SIG-M5 treated with dmso at 0.1 percent for 504 hours (cell line): ENCODE measurements around the gene CTIF.

Experiments used
- DNase-seq: peaks from one replicate; lab custom pipeline; 2025; ENCODE audit not compliant: unreplicated experiment; lab: John Stamatoyannopoulos, UW

Gene CTIF

DNA sequence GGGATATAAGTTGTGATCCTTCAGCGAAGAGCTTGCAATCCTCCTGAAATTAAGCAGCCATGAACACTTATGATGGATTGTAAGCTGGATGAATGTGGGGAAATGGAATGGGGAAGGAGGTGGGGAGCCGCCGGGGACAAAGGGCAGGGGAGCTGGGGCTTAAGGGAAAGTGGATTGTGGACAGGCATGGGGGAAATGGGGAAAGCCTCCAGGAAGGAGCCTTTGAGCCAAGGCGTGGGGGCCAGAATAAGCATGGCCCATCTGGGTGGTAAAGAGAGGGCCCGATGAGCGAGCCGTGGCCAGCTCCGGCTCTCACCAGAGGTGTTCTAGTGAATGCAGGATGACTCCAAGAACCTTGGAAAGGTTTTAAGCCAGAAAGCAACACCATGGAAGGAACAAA, 288.0 kb downstream of the CTIF start:
- no peak for DNase-seq

DNA sequence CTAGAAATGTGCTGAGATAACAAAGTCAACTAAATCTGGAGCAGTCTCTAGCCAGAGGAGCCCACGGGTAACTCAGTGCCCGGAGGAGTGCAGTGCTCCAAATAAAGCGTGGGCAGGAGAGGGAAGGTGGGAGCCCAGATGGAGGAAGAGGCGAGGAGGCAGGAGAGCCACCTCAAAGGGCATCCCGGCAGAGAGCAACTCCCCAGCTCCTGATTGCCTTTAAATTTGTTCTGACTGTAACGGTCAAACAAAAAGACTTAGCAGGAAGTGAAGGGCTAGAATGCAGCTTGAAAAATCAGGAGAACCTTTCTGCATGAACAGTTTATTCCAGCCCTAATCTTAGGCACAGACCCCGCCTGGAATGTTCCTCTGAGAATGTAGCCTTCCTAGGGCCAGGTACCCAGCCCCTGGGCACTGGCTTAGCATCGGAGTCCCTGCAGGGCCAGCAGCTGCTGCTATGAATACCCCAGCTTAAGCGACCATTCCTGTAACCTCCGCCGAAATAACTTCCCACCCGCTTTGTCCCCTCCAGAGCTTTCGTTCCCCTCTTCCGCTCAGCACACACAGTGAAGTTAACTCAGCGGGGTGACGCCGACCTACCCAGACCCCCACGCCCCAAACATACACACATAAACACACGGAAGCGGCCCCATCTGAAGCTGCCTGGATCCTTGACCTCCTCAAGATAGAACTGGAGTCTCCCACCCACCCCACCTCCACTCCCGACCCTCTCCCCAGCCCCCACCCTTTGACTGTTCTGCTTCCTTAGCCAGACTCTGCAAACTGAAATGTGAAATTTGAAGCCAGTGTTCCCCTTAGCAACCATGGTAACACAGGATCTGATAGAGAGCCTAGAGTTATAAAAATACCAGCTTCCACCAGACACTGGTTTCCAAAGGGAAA, 288.7 kb downstream of the CTIF start:
- DNase-seq, result no peak

DNA sequence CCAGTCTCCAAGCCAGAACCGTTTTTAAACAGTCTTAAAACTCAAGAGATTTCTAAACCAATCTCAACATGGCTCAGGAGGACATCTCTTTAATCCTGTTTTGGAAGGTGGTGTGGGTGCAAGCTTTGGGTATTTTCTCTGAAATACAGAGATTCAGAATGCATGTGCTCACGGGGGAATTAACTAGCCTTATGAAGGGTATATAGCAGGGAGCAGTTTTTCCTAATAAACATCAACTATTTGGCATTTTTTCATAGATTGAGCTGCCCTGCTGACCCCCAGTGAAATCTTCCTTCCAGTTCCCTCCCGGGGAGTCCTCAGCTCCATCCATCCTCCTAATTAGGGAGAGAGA, 289.3 kb downstream of the CTIF start:
- DNase-seq, result no peak

DNA sequence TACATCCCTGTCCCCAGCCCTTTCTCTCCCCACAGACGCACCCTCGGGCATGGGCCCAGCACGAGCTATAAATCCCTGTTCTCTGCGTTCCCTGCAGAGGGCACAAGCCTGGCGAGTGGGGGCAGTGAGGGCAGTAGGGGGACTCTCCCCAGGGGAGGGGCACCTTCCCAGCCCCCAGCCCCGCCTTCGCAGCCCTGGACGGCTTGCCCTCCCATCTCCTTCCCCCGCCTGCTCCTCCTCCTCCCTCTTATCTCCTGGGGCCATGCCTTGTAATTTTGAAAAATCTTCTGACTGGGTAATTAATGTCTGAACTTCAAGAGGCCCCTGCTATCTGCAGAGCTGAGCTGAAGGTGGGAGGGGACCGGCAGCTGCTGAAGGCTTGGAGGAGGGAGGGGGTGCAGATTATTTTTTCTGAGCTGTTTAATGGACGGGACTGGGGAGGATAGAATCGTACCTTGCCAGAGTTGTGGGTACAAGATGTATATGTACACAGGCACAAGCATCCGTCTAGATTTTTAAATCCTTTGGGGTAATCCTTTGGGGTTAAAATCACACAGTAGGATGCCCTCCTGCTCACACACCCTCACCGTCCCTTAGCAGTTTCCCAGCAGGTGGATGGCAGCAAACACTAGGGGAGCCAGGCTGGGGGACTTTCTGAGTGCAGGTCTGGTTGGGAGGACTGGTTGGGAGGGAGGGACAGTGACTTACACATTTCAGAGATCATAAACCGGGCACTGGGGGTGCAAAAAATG, 290.0 kb downstream of the CTIF start:
- DNase-seq, result no peak

DNA sequence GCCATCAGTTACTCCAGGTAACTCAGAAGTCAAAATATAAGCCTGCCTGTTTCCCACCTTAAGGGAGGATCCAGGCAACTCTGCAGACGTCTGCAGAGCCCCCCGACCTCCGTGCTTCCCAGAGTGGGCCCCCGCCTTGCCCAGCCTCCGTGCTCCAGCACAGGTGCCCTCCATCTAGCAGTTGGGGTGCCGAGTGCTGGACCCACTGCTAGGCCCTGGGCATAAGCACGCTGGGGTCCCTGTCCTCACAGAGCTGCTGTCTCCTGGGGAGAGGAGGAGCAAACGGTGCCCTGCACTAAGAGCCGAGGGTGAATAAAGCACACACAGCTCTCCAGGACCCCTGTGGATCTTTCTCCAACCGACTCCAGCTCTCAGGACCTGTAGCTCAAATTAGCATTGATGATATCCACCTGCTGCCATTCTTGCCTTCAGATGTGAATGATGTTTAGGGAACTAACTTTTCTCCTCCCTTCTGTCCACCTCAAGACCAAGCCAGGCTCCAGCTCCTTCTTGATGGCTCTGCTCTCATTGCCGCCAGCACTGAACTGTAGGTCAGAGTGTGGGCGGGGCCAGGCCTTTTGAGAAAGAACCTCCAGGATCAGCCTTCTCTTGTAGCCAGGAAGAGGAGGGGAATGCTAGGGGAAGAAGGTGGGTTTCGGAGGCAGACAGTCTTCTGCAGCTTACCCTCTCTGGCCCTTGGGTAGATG, 290.8 kb downstream of the CTIF start:
- DNase-seq, result no peak

DNA sequence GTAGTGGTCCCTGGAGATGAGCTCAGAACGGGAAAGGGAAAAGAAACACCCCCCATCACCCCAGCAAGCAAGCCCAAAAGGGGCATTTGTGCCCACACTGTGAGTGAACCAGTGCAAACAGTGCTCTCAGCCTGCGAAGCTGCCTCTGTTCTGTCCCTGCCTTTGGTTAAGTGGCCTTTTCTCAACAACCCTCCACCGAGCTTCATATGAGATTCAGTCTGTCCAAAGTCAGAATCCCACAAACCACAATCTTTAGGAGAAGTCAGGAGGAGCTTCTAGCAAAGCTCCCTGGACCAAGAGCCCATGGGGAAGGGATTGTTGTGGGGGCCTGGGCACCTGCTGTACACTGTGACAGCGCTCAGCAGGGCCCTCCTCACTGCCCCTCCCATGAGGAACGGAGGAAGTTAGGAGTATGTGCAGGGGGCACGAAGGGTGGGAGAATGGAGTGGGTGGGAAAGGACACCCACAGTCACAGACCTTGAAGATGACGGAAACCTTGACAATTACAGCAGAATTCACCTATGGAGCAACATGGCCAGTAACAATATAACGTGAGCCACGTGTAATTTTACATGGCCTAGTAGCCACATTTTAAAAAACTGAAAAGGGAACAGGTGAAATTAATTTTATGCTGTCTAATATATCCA, 292.4 kb downstream of the CTIF start:
- no peak for DNase-seq

DNA sequence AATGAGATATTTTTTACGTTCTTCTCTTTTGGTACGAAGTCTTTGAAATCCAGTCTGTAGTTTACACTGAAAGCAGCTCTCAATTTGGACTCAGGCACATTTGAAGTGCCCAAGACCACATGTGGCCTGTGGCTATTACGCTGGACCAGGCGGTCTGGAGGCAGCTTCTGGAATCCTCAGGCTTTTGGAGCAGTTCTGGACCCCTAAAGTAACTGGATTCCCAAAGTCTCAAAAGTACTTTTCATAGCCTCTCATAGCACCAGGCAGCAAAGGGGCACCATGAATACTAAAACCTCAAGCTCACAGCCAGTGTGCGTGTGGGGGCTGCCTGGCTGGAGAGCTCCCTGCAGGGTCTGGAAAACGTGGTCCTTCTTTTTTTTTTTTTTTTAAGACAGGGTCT, 293.0 kb downstream of the CTIF start:
- no peak for DNase-seq

DNA sequence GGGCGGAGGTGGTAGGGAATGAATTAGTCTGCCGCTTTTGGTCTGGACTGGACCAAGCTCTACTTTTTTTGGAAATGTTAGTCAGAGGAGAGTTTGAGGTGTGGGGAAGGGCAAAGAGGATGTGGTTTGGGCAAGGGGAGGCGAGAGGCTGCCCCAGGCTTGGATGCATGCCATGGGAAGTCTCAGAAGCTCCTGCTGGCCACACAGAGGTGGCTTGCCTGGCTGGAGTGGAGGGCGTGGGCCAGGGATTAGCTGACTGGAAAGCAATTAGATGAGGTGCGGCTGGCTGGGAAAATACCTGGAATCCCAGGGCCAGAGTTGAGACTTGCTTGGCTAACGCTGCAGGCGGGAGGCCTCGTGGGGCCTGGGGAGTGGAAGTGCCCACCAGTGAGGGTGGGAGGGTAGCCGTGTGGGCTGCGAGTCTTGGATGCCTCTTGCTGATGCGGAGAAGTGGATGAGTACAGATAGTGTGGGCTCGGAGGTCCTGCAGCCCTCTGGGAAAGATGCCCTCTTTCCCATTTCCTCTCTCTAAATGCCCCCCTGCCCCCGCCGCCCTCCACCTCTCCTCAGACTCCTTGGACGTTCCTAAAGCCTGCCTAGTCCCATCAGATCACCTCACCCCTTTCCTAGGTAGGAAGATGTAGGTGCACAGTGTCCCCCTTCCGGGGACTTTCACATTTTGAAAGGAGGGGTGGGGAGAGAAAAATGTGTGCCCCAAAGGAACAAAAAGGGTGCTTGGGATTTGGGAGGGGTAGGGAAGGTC, 294.3 kb downstream of the CTIF start:
- no peak for DNase-seq

DNA sequence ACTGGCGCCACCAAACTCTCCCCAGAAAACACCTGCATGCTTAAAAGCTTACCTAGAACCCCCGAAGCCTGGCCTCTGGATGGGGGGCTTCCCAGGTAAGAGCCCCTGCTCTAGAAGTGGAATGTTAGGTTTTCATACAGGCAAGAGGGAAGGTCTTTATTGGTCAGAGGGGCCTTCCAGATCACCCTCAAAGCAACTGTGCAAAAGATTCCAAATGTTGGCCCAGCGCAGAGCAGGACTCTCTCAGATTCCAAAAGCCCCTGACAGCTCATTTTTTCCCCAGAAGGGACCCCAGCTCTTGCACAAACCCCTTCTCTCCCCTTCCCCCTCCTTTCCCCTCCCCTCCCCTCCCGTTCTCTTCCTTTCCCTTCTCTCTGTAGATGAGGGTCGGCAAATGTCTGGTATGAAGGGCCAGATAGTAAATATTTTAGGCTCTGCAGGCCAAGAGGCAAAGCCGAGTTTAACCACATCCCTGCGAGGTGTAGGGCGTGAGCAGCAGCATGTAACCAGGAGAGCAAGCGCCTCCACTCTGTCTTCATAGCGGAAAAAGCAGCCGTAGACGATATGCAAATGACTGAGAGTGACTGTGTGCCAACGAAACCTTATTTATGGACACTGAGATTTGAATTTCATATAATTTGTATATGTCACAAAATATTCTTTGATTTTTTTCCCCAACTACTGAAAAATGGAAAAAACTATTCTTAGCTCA, 295.0 kb downstream of the CTIF start:
- no peak for DNase-seq

DNA sequence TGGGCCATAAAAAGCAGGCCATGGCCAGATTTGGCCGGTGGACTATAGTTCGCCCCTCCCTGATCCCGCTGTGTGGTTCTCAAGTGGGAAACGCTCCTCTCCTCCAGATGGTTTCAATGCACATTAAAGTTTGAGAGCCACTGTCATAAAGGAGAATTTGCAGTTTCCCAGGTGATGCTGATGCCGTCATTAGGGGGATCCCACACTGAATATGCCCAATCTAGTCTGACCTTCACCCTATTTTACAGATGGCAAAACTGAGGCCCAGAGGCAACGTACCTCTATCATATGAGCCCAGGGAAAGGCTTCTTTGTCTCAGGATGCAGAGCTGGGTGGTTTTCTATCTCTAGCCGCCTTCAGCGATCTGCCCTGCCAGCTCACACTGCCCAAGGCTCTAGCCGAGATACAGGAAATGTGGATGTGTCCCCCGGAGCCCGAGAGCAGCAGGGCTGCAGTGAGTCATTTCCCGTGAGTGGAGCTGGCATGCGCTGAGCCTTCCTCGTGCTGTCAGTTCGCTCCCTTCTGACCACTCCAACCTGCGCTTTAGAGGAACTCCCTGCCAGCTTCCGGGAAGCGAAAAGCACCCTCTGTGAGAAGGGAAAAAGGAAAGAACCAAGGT, 295.7 kb downstream of the CTIF start:
- peak; percentile 91 for DNase-seq

DNA sequence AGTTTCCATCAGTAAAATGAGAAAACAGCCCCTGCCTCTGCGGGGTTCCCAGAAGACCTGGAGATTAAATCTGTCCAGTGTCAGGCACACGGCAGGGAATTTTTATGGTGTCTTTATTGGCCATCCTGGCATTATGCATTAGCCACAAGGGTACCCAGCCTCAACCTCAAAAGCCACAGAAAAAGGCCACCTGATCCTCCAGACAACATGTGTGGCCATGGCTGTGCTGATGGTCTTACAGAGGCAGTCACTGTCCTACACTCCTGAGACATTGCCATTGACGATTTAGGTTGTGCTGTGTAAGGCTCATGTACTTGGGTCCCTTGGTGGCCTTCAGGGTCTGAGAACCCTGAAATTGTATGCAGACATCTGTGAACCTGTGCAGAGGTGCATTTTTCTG, 296.3 kb downstream of the CTIF start:
- DNase-seq, result no peak

DNA sequence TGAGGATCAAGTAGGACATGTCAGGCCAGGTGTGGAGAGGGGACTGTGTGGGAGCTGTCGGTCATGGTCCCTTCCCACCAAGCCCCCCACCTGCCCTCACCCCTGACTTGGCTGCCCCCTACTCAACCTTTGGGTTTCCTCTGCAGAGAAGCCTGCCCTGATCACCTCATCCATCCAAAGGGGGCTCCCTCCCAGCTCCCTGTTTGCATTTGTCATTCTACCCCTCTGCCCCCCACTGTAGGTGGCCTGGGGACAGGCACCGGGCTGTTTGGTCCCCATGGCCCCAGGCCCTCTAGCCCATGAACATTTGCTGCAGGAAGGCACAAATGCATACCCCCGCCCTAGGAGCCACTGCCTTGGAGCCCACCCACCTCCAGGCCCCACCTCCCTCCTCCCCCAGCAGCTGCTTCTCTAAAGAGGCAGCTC, 296.9 kb downstream of the CTIF start:
- no peak for DNase-seq

DNA sequence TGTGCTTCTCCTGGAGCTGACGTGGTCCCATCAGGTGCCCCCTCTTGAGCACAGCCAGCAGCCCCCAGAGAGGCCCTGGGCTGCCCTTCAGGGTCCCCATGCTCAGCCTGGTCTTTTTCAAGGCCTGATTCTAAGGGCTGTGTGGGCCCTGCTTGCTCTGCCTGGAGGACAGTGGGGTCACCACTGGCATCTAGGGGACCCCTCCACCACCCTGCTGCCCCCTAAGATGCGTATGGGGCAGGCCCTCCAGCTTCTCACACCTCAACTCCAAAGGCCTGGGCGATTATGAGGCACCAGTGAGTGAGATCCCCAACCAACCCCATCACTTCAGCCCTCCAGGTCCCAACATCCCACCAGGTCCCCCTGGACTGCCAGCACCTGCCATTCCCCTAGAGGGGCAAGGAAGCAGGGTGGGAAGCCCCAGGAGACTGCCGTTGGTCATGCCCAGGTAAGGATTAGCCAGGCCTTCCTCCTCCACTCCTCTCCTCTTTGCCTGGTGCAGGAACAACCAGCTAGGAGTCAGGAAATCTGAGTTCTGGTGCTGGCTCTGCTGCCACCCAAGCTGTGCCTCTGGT, 297.5 kb downstream of the CTIF start:
- DNase-seq, result no peak

DNA sequence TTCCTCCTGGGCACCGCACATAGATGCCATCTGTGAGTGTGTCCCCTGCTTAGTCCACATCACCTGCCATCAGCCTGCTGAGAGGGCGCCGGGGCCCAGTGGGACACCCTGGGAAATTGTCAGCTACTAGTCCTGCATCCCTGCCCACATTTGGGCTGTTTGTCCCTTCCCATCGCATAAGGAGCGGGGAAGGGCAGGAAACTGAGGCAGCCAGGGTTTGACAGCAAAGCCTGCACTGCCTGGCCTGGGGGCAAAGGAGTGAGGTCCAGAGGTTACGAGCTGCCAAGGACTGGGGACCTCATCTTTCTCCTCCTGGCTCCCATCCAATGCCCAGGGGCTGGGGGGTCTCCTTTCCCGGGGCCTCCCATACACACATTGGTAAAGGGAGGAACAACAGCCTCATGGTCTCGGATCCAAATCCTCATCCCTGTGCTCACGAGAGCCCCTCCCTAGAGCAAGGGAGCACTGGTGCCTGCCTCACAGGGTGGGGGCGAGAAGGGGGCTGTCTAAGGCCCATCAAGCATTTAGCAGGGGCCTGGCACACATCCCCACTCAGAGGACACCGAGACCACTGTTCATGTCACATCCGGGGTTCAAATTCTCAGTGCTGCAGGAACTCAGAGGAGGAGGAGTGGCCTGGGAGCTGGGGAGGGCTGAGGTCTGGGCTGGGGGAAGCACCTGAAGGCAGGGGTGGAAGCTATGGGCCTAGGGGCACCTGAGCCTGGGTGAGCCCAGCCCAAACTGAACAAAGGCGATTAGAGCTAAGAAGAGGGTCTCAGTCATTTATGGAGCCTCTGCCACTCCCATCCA, 298.2 kb downstream of the CTIF start:
- DNase-seq, result no peak

DNA sequence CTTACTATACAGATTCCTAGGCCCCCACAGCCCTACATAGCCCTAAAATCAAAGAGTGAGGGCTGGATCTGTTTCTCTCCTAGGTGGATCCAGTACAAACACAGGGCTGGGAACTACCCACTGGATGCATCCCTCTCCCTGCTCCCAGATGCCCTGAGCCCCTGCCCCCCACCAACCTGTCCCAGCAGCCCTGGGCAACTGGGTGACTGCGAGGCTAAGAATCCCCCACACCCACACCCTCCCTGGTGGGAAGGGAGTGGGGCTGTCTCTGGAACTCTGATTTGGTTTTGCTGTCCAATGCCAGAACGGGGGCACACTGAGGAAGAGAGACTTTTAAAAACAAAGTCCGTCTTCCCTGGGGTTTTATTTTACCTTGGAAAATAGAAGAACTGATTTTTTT, 298.8 kb downstream of the CTIF start:
- no peak for DNase-seq

DNA sequence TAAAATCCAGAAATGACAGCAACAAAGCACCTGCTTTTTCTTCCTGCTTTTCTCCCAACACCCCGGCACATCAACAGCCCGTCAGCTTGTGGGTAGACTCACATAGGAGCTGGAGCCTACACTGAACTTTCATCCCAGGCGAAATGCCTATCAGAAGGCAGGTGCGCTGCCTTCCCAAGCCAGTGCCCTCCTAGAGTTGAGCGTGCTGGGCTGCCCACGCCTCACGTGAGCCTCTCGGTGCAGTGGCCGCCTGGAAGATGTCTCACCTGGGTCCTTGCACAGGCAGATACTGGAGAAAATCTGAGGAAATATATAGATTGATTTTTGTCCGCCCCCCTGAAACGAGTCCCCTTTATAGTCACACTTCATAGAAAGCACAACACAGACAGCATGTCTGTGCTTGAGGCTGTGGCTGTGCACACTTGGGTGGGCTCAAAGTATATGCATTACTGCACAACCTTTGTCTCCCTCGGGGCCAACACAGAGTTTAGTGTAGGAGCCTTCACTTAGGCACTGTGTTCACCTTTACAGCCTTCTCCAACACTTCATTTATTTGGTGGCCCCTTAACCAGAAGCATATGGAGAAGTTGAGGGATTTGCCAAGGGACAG, 299.4 kb downstream of the CTIF start:
- DNase-seq, result no peak

DNA sequence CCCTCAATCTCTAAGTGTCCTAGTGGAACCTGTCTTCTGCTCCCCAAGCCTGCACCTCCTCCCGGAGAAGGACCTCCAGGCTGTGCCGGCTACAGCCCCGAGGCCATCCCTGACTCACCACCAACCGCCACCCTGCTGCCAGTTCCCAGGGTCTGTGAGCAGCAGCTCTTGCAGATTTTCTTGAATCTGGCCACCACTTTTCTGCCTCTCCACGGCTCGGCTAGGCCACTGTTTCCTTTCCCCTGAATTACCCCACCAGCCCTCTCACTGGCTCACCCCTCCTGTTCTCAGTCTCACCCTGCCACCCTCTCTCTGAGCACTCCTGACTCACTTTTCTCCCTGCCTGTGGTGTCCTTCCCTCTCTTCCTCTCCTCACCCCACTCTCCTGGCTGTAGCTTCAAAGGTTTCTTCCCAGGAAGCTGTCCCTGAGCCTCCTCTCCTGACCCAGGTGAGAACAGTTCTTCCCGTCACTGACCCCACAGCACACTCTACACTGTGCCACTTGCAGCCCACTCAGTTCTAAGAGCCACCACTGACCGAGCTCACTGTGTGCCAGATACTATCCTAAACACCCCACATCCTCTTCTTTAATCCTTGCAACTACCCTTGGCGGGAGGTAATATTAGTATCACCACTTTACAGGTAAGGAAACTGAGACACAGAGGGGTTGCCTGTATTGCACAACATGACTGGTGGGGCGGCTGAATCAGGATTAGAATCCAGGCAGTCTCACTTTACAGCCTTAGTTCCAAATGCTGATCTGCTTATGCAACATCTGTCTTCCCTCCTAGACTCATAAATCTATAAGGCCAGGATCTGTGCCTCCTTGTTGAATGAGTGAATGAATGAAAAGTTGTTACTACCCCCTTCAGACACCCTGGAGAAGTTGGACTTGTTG, 300.3 kb downstream of the CTIF start:
- no peak for DNase-seq
